ENCODE measurements around the gene CHL1.

Gene CHL1

DNA sequence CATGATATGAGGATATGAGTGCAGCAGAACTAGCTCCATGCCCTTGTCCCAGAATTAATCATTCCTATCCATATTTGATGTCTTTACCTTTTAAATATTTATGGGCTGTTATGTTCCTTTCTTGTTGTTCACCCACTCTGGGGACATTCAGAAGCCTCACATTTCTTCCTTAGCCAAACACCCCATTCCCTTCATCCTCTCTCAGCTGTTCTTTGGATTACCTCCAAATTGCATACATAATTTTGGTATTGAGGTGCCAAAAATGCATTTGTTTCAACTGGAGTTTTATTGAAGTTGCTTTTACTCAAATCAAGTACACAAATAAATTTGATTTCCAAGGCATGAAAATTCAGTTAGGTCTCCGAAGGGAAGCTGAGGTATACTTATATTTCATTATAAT, 51.4 kb downstream of the CHL1 start:
- no CpG with 5 or more reads among the region's 1 CpG for WGBS (ENCODE audit: extremely low coverage, insufficient coverage, insufficient read length)
- Histone ChIP-seq H3K4me3 (ENCODE audit: low read depth, low read length) (no peak overlapping the region), H3K9me3 (ENCODE audit: insufficient read depth, low read depth, low read length) (no peaks in the 10 kb centered on the region), H3K27me3 (ENCODE audit: insufficient read depth, low read length) (no peaks in the 10 kb centered on the region), H3K79me2 (ENCODE audit: control insufficient read depth, insufficient read depth, low read length, poor library complexity) (no peaks in the 10 kb centered on the region), H3K27ac (ENCODE audit: low read depth, low read length) (no peak overlapping the region), H3K23ac (ENCODE audit: low read length) (no peak overlapping the region), H3K36me3 (ENCODE audit: control insufficient read depth in 1 of 2, insufficient read depth in 2 of 2, low read length in 2 of 2) (no peaks in the 10 kb centered on the region), H3K4me1 (ENCODE audit: control insufficient read depth in 1 of 2, insufficient read depth in 2 of 2, low read length in 2 of 2) (no peaks in the 10 kb centered on the region), H3K18ac (ENCODE audit: low read length) (no peak overlapping the region), H2BK12ac (ENCODE audit: low read length) (no peak overlapping the region), H2BK120ac (ENCODE audit: insufficient read depth, low read length, poor library complexity) (no peak overlapping the region), H3K14ac (ENCODE audit: low read length) (no peak overlapping the region), H4K8ac (ENCODE audit: low read depth, low read length) (no peak overlapping the region), H2BK5ac (ENCODE audit: low read depth, low read length, poor library complexity) (no peak overlapping the region), H3K9ac (ENCODE audit: low read length) (no peak overlapping the region), H3K4me2 (ENCODE audit: low read length) (no peak overlapping the region), H3K79me1 (ENCODE audit: low read length) (no peaks in the 10 kb centered on the region), H3K4ac (ENCODE audit: low read depth, low read length) (no peak overlapping the region), H4K12ac (ENCODE audit: low read depth, low read length) (no peak overlapping the region), H2AFZ (ENCODE audit: insufficient read depth, low read length, poor library complexity) (no peak overlapping the region), H4K91ac (ENCODE audit: low read depth, low read length) (no peak overlapping the region), H2AK5ac (ENCODE audit: low read length) (no peak overlapping the region)
- no peak for DNase-seq

- H4K12ac ChIP-seq (ENCODE audit: low read depth, low read length): no peak overlapping the region
- no peak overlapping the region for H3K9ac ChIP-seq (ENCODE audit: low read length)
- no peak overlapping the region for H3K14ac ChIP-seq (ENCODE audit: low read length)
Measured at GRCh38 chr3:248864-249520, 52.4 kb downstream of the CHL1 start.

DNA sequence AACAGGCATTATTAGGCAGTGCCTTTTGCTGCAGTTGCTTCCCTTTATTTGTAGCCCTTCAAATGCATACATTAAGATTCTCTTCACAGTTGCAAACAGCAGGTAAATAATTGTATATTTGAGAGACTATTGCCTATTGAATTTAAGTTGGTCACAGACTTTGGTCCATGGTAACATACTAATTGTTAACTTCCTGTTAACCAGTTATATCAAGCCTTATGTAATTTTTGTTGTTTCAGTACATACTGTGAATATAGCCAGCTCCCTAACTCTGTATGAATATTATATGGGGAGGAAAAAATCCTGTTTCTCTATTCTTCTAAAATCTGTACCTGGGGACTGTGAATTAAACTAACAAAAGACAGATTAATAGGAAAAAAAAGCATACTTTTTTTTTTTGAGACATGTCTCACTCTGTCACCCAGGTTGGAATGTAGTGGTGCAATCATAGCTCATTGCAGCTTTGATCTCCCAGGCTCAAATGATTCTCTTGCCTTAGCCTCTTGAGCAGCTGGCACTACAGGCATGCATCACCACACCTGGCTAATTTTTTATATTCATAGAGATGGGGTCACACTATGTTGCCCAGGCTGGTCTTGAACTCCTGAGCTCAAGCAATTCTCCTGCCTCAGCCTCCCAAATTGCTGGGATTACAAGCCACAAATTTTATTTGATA, 53.2 kb downstream of the CHL1 start:
- H3K79me2 ChIP-seq (ENCODE audit: control insufficient read depth, insufficient read depth, low read length, poor library complexity): no peaks in the 10 kb centered on the region

More at GRCh38 chr3:248864-249520, 52.4 kb downstream of the CHL1 start:
- H4K91ac ChIP-seq (ENCODE audit: low read depth, low read length): no peak overlapping the region
- no peak overlapping the region for H3K23ac ChIP-seq (ENCODE audit: low read length)
- H3K79me1 ChIP-seq (ENCODE audit: low read length): no peaks in the 10 kb centered on the region
- H3K18ac ChIP-seq (ENCODE audit: low read length): no peak overlapping the region
- H3K9me3 ChIP-seq (ENCODE audit: insufficient read depth, low read depth, low read length): no peaks in the 10 kb centered on the region
- no peak overlapping the region for H2BK120ac ChIP-seq (ENCODE audit: insufficient read depth, low read length, poor library complexity)
- DNase-seq: peak in 1 of 2 donors; percentile 3
- no peak overlapping the region for H2BK12ac ChIP-seq (ENCODE audit: low read length)
- H2AFZ ChIP-seq (ENCODE audit: insufficient read depth, low read length, poor library complexity): no peak overlapping the region
- H3K27ac ChIP-seq (ENCODE audit: low read depth, low read length): no peak overlapping the region
- H3K27me3 ChIP-seq (ENCODE audit: insufficient read depth, low read length): no peaks in the 10 kb centered on the region
- H3K79me2 ChIP-seq (ENCODE audit: control insufficient read depth, insufficient read depth, low read length, poor library complexity): no peaks in the 10 kb centered on the region
- no peaks in the 10 kb centered on the region for H3K4me1 ChIP-seq (ENCODE audit: control insufficient read depth in 1 of 2, insufficient read depth in 2 of 2, low read length in 2 of 2)
- no peak overlapping the region for H4K8ac ChIP-seq (ENCODE audit: low read depth, low read length)
- no peak overlapping the region for H3K4ac ChIP-seq (ENCODE audit: low read depth, low read length)
- H3K4me2 ChIP-seq (ENCODE audit: low read length): no peak overlapping the region
- H2AK5ac ChIP-seq (ENCODE audit: low read length): no peak overlapping the region
- no peak overlapping the region for H3K4me3 ChIP-seq (ENCODE audit: low read depth, low read length)
- no peaks in the 10 kb centered on the region for H3K36me3 ChIP-seq (ENCODE audit: control insufficient read depth in 1 of 2, insufficient read depth in 2 of 2, low read length in 2 of 2)
- H2BK5ac ChIP-seq (ENCODE audit: low read depth, low read length, poor library complexity): no peak overlapping the region
- WGBS (ENCODE audit: extremely low coverage, insufficient coverage, insufficient read length): no CpG with 5 or more reads among the region's 3 CpGs

GRCh38 chr3:256501-256900, 59.9 kb downstream of the CHL1 start:
- WGBS (ENCODE audit: extremely low coverage, insufficient coverage, insufficient read length): no CpG with 5 or more reads among the region's 3 CpGs
- Histone ChIP-seq H3K4me1 (ENCODE audit: control insufficient read depth in 1 of 2, insufficient read depth in 2 of 2, low read length in 2 of 2) (no peaks in the 10 kb centered on the region), H3K36me3 (ENCODE audit: control insufficient read depth in 1 of 2, insufficient read depth in 2 of 2, low read length in 2 of 2) (no peaks in the 10 kb centered on the region), H3K79me2 (ENCODE audit: control insufficient read depth, insufficient read depth, low read length, poor library complexity) (no peaks in the 10 kb centered on the region), H4K91ac (ENCODE audit: low read depth, low read length) (no peak overlapping the region), H3K27me3 (ENCODE audit: insufficient read depth, low read length) (no peaks in the 10 kb centered on the region), H3K9ac (ENCODE audit: low read length) (no peak overlapping the region), H3K18ac (ENCODE audit: low read length) (no peak overlapping the region), H3K4me3 (ENCODE audit: low read depth, low read length) (no peak overlapping the region), H4K8ac (ENCODE audit: low read depth, low read length) (no peak overlapping the region), H2AK5ac (ENCODE audit: low read length) (no peak overlapping the region), H3K4ac (ENCODE audit: low read depth, low read length) (no peak overlapping the region), H3K9me3 (ENCODE audit: insufficient read depth, low read depth, low read length) (no peaks in the 10 kb centered on the region), H2BK5ac (ENCODE audit: low read depth, low read length, poor library complexity) (no peak overlapping the region), H3K4me2 (ENCODE audit: low read length) (no peak overlapping the region), H2BK120ac (ENCODE audit: insufficient read depth, low read length, poor library complexity) (no peak overlapping the region), H3K14ac (ENCODE audit: low read length) (no peak overlapping the region), H2AFZ (ENCODE audit: insufficient read depth, low read length, poor library complexity) (no peak overlapping the region), H2BK12ac (ENCODE audit: low read length) (no peak overlapping the region), H3K79me1 (ENCODE audit: low read length) (no peaks in the 10 kb centered on the region), H3K27ac (ENCODE audit: low read depth, low read length) (no peak overlapping the region), H3K23ac (ENCODE audit: low read length) (no peak overlapping the region), H4K12ac (ENCODE audit: low read depth, low read length) (no peak overlapping the region)
- no peak for DNase-seq

More for the DNA sequence above, 53.2 kb downstream of the CHL1 start:
- no peak overlapping the region for H4K91ac ChIP-seq (ENCODE audit: low read depth, low read length)
- no peak for DNase-seq
- no peak overlapping the region for H4K8ac ChIP-seq (ENCODE audit: low read depth, low read length)
- no peak overlapping the region for H3K4ac ChIP-seq (ENCODE audit: low read depth, low read length)
- H2BK12ac ChIP-seq (ENCODE audit: low read length): no peak overlapping the region
- no peak overlapping the region for H3K4me2 ChIP-seq (ENCODE audit: low read length)
- H3K23ac ChIP-seq (ENCODE audit: low read length): no peak overlapping the region
- H3K9ac ChIP-seq (ENCODE audit: low read length): no peak overlapping the region
- no peak overlapping the region for H2AK5ac ChIP-seq (ENCODE audit: low read length)
- H2BK5ac ChIP-seq (ENCODE audit: low read depth, low read length, poor library complexity): no peak overlapping the region
- no peak overlapping the region for H2BK120ac ChIP-seq (ENCODE audit: insufficient read depth, low read length, poor library complexity)
- H3K79me1 ChIP-seq (ENCODE audit: low read length): no peaks in the 10 kb centered on the region
- H3K9me3 ChIP-seq (ENCODE audit: insufficient read depth, low read depth, low read length): no peaks in the 10 kb centered on the region
- no peak overlapping the region for H3K18ac ChIP-seq (ENCODE audit: low read length)
- no peaks in the 10 kb centered on the region for H3K27me3 ChIP-seq (ENCODE audit: insufficient read depth, low read length)
- H3K27ac ChIP-seq (ENCODE audit: low read depth, low read length): no peak overlapping the region
- H3K36me3 ChIP-seq (ENCODE audit: control insufficient read depth in 1 of 2, insufficient read depth in 2 of 2, low read length in 2 of 2): no peaks in the 10 kb centered on the region
- H3K4me1 ChIP-seq (ENCODE audit: control insufficient read depth in 1 of 2, insufficient read depth in 2 of 2, low read length in 2 of 2): no peaks in the 10 kb centered on the region
- H3K14ac ChIP-seq (ENCODE audit: low read length): no peak overlapping the region
- no peak overlapping the region for H4K12ac ChIP-seq (ENCODE audit: low read depth, low read length)
- no peak overlapping the region for H2AFZ ChIP-seq (ENCODE audit: insufficient read depth, low read length, poor library complexity)
- no peak overlapping the region for H3K4me3 ChIP-seq (ENCODE audit: low read depth, low read length)

All from trophoblast cell (in vitro differentiated cells and primary cell).